Fibroblast of the conjunctiva (primary cell): ENCODE data around the gene YAP1.

ENCODE experiments used
- DNase-seq: peaks from one replicate; pipeline ENCODE4 v3.0.0-alpha.2; 2010; ENCODE audit warnings: low read depth

The YAP1 gene

DNA sequence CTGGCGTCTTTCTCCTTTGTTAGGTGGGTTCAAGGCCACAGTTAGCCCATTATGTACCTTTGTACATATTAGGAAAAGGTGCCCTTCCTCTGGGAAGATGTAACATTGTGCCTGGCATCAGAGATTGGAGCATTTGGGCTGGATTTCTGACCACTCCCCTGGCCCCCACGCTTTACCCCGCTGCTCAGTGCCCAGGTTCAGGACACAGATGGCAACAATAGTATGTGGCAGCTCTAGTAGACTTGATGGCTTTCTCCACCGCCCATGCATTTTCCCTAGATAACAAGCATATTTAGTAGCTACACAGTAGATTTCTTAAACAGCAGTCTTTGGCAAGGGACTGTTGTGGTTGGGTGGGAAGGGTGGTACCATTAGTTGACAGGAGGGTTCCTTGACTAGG, 53.1 kb downstream of the YAP1 start:
- DNase-seq, result no peak

DNA sequence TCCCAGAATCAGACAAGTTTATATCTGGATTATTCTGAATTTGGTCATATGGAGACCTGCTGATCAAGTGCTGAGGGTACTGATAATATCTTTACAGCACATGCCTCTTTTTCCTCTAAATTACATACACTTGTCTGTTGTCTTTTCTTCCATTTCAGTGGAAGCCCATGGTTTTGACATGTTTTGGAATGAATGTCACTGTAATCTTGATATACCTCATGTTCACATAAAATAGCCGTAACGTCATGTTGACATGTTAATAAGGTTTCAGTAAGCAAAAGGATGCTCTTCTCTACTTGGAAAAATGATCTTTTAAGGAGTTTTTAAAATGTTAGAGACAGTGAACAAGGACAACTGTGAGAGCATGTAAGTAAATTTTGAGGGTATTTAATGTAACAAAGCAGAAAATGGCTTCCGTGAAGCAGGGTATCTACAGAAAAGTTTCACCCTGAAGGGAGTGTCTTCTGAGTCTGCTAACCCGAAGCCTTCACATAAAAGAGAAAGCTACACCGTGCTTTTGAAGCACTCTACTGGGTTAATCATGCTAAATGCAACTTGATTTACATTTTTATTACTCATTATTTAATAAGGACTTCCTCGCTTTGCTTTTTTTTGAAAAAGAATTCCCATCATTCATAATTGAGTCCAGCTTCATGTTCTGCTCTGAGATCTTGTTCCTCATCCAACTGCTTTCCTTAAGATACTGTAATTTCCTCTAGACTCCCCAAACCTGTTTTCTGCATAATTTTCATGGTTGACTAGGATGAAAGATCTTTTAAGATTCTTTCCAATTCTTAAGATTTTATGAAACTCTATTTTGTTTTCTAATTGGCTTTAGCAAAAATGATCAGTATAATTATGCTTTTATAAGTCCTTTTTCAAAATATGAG, 56.2 kb downstream of the YAP1 start:
- no peak for DNase-seq

DNA sequence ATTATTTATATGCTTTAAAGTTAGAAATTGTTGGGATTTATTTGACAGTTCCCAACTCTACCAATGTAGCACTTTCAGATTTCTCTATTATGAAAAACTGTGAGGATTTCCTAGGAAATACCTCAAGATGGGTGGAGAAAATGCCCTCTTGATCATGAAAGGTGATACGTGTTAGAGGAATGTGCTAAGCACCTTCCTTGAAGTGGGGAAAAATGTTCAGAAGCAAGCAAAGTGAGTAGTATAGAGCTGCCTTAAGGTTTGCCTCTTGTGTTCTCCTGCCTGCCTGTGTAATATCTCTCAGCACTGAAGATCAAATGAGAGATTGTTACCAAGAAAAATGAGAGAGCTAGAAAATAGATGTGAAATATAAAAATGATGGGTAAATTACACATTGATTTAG, 58.2 kb downstream of the YAP1 start:
- DNase-seq, result no peak

DNA sequence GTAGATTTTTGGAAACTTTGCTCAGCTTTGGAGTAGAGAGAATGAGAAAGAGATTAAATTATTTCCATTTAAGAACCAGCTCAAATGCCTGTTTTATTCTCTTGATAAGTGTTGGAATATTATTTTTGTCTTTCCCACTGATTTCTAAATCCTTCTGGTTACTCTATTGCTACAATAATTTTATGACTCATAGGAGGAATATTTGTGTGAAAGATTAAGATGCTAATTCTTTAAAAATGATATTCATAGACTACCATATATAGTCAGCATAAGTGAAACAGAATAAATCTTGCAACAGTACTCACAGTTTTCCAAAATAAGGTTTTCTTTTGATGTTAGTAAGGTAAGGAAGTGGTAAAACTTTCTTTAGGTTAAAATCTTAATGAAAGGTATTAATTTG, 60.9 kb downstream of the YAP1 start:
- peak; percentile 60 for DNase-seq

DNA sequence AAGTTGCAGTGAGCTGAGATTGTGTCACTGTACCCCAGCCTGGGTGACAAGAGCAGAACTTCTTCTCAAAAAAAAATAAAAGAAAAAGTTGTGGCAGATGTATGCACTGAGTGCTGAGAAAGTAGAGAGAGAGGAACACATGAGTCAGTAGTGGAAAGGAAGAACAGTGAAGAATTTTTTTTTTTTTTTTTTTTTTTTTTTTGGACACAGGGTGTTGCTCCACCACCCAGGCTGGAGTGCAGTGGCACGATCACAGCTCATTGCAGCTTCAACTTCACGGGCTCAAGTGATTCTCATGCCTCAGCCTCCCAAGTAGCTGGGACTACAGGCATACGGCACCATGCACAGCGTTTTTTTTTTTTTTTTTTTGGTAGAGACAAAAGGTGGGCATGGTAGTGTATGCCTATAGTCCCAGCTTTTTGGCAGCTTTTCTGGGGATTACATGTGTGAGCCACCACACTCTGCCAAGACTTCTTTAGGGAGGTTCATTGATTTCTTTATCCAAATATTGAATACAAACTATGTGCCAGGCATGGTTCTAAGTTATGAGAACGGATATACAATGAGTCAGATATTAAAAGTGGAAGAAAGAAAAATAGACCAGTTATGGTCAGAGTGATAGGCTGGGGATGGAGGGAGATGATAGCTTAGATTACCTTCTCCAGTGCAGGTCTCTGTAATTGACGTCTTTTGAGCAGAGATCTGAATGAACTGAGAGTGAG, 62.0 kb downstream of the YAP1 start:
- DNase-seq, result peak; percentile 49

DNA sequence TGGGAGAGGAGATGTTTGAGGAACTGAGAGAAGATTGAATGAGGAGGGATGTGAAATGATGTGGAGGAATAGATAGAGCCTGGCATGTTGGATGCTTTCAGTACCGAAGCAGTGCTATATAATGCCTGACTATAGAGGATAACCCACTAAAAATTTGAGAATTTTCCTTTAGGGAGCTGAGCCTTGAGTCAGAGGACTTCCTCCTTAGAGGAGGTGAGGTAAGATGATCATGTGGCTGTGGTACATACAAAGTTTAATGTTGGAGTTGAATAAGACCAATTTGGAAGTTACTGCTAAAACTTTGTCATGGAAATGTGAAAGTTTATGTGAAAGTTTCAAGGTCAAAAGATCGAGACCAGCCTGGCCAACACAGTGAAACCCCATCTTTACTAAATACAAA, 66.9 kb downstream of the YAP1 start:
- no peak for DNase-seq

DNA sequence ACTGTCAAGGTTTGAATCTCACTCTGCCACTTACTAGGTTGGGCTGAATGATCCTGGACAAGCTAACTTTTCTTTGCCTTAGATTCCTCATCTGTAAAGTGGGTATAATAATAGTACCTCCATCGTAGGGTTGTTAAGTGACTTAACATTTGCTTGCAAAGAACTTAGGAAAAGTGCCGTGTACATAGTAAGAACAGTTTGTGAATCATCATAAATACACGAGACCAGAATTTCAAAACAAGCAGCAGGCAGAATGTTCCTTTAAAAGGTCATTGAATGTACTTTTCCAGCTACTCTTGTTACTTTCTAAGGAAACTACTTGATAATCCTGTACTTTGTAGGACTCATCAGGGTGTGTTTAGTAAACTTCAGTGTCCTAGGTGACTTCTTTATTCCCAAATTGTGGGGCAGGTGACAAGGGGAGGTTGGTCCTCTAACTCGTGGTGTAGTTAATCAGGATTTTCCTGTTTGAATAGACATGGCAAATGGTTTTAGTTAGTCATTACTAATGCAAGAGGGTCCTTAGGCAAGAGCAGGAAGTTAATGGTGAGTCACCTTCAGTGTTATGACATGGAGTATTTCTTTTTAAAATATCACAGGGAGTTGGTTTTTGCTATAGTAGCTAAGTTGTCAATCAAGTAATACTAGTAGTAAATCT, 67.9 kb downstream of the YAP1 start:
- DNase-seq, result peak; percentile 82

DNA sequence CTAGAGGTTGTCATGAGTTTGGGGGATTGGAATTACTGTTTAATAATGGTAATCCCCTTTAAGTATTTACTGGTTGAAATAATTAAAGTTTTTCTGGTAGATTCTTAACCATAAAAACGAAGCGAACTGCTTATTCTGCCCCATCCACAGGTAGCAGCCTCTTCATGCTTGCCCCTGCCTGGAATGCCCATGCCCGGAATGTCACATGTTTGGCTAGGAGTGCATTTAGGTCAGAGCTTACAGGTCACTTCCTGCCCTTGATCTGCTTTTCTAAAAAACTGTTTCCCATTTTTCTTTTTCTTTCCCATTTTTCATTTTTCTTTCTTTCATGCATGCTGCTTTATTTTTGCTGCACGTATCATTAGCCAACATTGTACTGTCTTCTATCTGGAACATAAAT, 69.1 kb downstream of the YAP1 start:
- DNase-seq, result no peak

DNA sequence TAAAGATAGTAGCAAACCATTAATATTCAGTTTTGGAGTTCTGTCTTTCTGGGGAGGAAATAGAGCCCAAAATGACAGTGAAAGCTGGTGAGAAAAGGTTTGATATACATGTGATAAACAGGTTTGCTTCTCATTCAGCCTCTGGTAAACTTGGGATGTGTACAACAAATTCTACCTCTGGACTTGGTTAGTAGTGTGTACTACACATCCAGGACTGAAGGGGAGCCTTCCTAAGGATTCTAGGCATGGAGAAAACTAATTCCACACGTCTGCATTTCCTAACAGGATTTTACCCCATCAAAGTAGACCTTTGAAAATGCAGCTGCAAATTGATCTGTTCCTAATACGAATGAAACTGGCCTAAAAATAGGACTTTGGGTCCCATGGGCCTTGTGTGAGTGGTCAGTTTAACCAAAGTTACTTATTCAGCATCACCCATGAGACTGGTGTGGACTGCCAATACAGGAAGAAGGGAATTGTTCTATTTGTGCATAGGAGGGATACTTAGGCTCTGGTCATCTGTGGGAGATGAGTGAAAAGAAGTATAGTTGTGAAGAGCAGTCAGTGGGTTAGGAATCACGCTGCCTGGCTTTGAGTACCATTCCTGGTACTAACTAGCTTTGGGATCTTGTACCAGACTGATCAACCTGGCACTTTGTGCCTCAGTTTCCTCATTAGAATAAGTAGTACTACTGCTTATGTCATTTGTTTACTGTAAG, 74.2 kb downstream of the YAP1 start:
- no peak for DNase-seq

DNA sequence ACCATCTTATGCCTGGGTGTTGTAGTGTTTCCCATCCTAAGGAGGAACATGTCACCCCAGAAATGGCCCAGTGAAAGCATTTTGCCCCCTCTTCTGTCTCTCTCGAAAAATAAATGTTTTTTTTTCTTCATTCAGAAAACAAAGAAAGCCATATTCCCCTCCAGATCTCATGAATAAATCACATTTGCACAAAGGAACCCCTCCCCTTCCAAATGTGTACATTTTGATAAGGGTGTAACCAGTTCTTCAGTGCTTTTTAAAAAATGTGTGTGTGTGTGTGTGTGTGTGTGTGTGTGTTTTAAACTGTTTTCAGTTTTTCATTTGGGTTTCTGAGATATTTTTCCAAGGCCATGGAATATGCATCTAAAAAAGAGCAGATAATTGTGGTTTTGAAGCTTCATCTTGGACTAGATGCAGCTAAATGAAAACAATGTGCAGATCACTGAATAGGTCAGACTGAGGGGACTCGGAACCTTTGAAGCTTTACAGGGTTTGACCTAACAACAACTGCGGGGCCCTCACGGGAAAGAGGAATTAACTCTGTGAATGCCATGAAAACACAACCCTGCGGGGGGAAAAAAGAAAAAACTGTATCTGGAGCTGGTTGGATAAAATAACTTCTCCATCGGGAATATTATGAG, 76.4 kb downstream of the YAP1 start:
- DNase-seq, result no peak

DNA sequence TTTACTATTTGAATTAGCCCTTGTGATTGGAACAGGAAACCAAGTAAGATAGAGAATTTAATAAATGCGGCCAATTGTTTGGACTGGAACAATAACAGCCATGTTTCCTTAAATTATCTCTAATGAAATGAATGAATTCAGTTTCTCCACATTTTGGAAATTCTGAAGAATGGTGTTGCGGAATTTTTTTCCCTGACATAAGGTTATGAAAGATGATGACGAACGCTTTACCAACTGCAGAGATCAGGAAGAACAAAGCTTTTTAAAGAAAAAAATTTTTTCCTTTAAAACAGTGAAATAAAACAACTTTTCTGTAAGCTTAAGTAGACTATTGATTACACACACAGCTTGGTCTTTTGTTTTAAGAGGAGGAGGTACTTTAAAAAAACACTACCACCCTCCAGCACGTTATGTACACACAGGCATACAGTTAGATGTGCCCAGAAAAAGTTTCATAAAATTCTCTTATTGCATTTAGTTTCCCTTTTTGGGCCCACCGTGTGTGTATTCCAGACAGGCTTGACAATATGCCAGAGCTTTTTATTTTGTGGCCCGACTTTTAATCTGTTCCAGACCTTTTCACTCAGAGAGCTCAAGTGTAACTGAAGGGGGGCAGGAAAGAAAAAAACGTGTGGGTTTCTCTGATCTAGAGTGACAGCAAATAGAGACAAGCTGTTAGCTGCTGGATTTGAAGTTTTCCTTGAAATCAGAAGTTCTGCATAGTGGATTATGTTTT, 77.3 kb downstream of the YAP1 start:
- peak; percentile 62 for DNase-seq

DNA sequence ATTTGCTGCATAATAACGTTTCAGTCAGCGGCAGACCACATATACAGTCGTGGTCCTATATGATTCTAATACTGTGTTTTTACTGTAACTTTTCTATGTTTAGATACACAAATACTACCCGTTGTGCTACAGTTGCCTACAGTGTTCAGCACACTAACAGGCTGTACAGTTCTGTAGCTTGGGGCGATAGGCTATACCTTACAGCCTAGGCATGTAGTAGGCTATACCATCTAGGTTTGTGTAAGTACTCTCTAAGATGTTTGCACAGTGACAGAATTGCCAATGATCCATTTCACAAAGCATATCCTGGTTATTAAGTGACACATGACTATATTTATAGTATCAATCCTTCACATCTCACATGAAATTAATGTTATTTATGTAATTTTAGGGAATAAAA, 78.2 kb downstream of the YAP1 start:
- DNase-seq, result no peak

DNA sequence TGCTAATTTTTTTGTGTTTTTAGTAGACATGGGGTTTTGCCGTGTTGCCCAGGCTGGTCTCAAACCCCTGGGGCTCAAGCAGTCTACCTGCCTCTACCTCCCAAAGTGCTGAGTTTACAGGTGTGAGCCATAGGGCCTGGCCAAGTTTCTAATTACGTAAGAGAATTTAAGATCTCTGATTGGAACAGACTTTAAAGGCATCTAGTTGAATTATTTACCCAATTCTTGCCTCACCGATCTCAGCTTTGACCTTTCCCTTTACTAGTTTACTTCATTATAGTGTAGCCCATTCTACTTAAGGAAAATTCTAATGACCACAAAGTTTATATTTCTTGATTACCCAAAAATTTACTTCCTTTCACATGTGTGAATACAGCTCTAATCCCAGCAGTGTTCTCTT, 81.6 kb downstream of the YAP1 start:
- no peak for DNase-seq

DNA sequence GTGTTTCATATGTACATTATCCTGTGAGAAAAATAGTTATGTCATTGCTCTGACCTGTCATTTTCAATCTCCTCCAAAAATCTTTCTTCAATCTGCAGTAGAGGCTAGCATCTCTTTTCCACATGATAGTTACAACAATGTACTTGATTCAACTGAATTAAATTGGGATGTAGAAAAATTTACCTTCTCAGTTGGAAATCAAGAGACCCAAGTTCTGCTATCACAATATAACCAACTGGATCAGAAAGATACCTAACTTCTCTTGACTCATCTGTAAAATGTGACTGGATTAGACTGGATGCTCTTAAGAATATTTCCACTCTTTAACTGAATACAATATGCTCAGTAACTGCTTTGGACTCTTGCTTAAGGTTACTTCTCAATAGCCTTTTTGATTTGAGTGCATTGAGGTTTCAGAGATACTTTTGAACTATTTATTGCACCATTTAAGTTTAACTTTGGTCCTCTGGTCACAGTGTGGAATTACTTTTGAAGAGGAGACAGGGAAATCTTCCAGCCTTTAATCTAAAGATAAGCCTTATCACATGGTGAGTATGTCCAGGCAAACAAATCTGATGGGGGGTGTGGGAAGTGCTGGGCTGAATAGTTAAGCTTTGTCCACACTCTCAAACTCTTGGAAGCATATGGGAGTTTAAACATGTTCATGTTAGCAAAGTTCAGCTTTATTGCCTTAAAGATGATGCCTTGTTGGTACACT, 82.3 kb downstream of the YAP1 start:
- DNase-seq, result no peak

DNA sequence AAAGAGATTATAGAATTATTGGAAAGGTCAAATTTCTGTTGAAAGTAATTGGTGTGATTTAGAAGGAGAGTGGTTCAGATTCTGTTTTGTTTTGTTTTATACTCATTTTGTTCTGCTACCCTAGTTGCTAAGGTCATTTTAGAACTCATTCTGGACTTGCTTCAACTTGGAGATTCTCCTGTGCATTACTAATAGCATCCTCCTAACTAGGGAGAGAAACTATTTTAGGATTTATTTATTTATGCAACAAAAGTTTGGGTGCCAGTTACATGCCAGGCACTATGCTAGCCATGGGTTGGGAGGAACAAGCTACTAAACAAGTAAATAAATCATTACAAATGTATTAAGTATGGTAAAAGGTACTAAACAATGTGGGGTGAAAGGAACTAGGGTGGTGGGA, 84.0 kb downstream of the YAP1 start:
- DNase-seq, result no peak

DNA sequence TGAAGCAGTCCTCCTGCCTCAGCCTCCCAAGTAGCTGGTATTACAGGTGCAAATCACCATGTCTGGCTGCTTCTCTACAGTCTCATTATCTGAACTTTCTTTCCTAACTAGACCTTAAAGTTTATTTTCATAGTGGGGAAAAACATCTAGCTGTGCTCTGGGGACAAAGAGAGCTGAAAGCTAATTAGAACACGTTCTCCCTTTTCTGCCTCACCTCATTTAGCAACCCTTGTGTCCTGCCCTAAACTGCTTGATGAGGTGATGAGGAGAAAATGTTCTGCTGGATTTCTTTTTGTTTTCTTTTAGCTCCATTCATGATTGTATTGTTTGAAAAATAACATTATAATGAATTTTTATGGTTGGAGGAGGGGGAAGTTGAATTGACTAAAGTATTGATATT, 84.7 kb downstream of the YAP1 start:
- DNase-seq, result no peak

DNA sequence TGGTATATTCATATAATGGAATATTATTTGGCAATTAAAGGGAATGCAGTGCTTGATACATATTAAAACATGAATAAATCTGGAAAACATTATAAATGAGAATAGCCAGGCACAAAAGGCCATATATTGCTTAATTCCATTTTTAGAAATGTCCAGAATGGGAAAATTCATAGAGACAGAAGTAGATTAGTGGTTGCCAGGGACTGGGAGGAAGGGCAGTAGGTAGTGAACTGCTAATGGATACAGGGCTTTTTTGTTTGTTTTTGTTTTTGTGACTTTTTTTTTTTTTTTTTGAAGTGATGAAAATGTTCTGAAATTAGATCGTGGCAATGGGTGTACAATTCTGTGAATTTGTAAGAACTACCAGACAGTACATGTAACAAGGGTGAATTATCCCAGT, 86.1 kb downstream of the YAP1 start:
- no peak for DNase-seq

DNA sequence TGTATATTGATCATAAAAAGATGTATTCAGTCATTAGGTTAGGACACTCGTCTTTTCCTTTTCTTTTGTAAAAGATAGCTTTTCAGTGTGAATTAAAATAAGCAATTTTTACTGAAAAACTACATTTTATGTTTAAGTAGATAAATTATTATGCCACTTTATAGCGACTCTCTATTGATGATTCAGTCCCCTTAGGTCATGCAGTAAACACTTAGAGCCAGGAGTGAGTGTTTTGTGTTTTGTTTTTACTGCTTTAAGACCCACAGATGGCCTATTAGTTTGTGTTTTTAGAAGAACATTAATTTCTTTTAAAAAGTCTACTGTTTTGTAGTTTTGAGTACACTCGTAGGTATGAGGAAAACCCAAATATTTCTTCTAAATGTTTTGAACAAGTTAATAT, 86.6 kb downstream of the YAP1 start:
- no peak for DNase-seq

DNA sequence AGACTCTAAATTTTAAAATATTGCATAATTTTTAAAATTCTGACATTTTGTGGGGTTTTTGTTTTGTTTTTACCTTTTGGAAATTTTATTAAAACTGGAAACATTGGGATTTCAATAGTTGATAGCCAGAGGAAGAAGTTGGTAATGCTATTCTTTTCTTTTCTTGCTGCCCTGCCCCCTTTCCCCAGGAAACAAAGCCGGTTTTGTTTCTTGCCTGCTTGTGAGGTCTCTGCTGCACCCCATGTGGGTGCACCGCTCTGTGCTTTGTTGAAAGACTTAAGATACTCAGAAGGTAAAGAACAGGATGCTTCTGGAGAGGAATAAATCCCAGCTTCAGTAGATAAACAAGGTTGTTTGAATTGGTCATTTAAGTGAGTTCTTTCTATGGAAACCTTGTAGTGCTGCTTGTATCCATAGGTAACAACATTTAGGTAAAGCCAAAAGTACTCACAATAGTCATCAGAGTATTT, 87.5 kb downstream of the YAP1 start:
- no peak for DNase-seq

DNA sequence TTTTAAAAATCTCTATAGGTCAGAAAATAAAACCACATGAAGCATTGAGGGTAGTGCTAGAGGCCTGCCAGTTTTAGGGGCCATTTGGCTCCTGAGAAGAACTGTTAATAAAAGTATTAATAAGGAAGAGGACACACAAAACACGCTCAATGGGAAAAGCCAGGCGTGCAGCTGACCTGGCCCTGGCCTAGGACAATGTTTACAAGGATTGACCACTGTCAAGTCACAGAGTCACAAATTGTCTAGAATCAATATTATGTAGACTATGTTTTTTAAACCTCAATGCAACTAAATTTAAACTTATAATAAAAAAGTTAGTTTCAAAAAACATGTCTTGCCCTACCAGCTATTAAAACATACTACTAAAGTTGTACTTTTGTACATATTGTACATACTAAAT, 89.4 kb downstream of the YAP1 start:
- DNase-seq, result no peak
